NCI-H187 (cell line): ENCODE data around the gene TSPOAP1.

Experiments
- DNase-seq, 2 experiments: peaks; one replicate each; lab custom pipeline; 2025; lab: John Stamatoyannopoulos, UW

Gene TSPOAP1

GRCh38 chr17:58363457-58364185 lies 35.0 kb upstream of the TSPOAP1 start:
- DNase-seq, result no peak

- DNase-seq, result no peak
These were observed 33.9 kb upstream of the TSPOAP1 start for GRCh38 chr17:58362368-58363014.

- no peak for DNase-seq
These were observed 31.9 kb upstream of the TSPOAP1 start for GRCh38 chr17:58360296-58361063.

- DNase-seq, result no peak
These were observed 30.0 kb upstream of the TSPOAP1 start for GRCh38 chr17:58358408-58359172.

GRCh38 chr17:58357312-58358297 lies 29.0 kb upstream of the TSPOAP1 start:
- no peak for DNase-seq

- no peak for DNase-seq
These were observed 27.6 kb upstream of the TSPOAP1 start for GRCh38 chr17:58356231-58356630.

GRCh38 chr17:58354541-58355216 lies 26.1 kb upstream of the TSPOAP1 start:
- no peak for DNase-seq

- no peak for DNase-seq
These were observed 24.8 kb upstream of the TSPOAP1 start for GRCh38 chr17:58353389-58353825.

GRCh38 chr17:58352596-58353388 lies 24.2 kb upstream of the TSPOAP1 start:
- no peak for DNase-seq

- peak; percentile 83 to 91 for DNase-seq
These were observed 23.4 kb upstream of the TSPOAP1 start, which contains the start of gene SUPT4H1 for GRCh38 chr17:58351831-58352595. SUPT4H1 (minus strand) TSS chr17:58352201; CDS start chr17:58352135, 66 bp downstream.

GRCh38 chr17:58351182-58351581 lies 22.6 kb upstream of the TSPOAP1 start:
- DNase-seq, result no peak

GRCh38 chr17:58348038-58348437 lies 19.4 kb upstream of the TSPOAP1 start:
- DNase-seq, result no peak

- DNase-seq, result no peak
These were observed 16.9 kb upstream of the TSPOAP1 start for GRCh38 chr17:58345500-58345899.

GRCh38 chr17:58344791-58345157 lies 16.2 kb upstream of the TSPOAP1 start:
- DNase-seq, result no peak

- no peak for DNase-seq
These were observed 15.6 kb upstream of the TSPOAP1 start for GRCh38 chr17:58344047-58344790.

- DNase-seq, result no peak
These were observed 14.5 kb upstream of the TSPOAP1 start for GRCh38 chr17:58343131-58343530.

GRCh38 chr17:58341861-58342475 lies 13.4 kb upstream of the TSPOAP1 start:
- DNase-seq, result no peak
